ENCODE results near the gene GRID2IP.

GRCh38 chr7:6508950-6509349 lies 42.3 kb downstream of the GRID2IP start:
- TF ChIP-seq CTCF (IDR thresholded peaks at IDR 0.05) (no peak), POLR2A (IDR thresholded peaks at IDR 0.05) (no peak)

All from tibial nerve (tissue), 3 donors.